Fibroblast of mammary gland (primary cell): ENCODE data around the gene NCOA1.
A peak's percentile ranks its signal among the peaks of the same experiment; 100 is the strongest.
"Not testable (repeated sequence)": the region's sequence is repeated elsewhere in the genome, so short reads cannot be mapped to it uniquely, and the experiment has no call there.

Experiments used
- DNase-seq: peaks from one replicate; pipeline ENCODE4 v3.0.0-alpha.2; 2010; ENCODE audit warnings: low read depth
- H3K4me3 ChIP-seq: 2 replicates; pipeline ENCODE4 v1.5.1; 2011; ENCODE audit warnings: low read depth, mild to moderate bottlenecking, low read length, moderate library complexity; ENCODE audit not compliant: control insufficient read depth
- CTCF ChIP-seq: conservative IDR thresholded peaks from 2 replicates; pipeline ENCODE4 v1.5.1; 2011; ENCODE audit warnings: low read depth, low read length, inconsistent platforms; ENCODE audit not compliant: control insufficient read depth, insufficient read depth

NCOA1 gene

GRCh38 chr2:24597181-24597870 lies 106.3 kb downstream of the NCOA1 start:
- H3K4me3 ChIP-seq: no peak overlapping the region
- no peak for TF ChIP-seq CTCF
- DNase-seq: no peak

- H3K4me3 ChIP-seq, DNase-seq: not testable (repeated sequence)
These were observed 109.1 kb downstream of the NCOA1 start for GRCh38 chr2:24600140-24600539.

- no peak for DNase-seq
- TF ChIP-seq CTCF: no peak
- H3K4me3 ChIP-seq: no peak overlapping the region
These were observed 120.6 kb downstream of the NCOA1 start for GRCh38 chr2:24611631-24612030.

- DNase-seq: peak; percentile 72
- H3K4me3 ChIP-seq: no peak overlapping the region
- peak; percentile 63 for TF ChIP-seq CTCF
These were observed 122.2 kb downstream of the NCOA1 start for GRCh38 chr2:24613154-24613814.

GRCh38 chr2:24616616-24617015 lies 125.6 kb downstream of the NCOA1 start:
- DNase-seq: no peak
- no peak overlapping the region for H3K4me3 ChIP-seq
- no peak for TF ChIP-seq CTCF

GRCh38 chr2:24617424-24617823 lies 126.4 kb downstream of the NCOA1 start:
- peak; percentile 28 for DNase-seq
- no peak for TF ChIP-seq CTCF
- no peak overlapping the region for H3K4me3 ChIP-seq

GRCh38 chr2:24618144-24618543 lies 127.1 kb downstream of the NCOA1 start:
- no peak overlapping the region for H3K4me3 ChIP-seq
- no peak for DNase-seq
- no peak for TF ChIP-seq CTCF
